Thoracic aorta (tissue), 2 donors: ENCODE data around the gene CARD10. TPM values are rescaled to one million over a fixed set of nuclear protein-coding genes. Genes with fewer than 3 reads are reported as not detected.

Experiments used
- ATAC-seq: fragments of 150-250 bp; one replicate; pipeline ENCODE4 v1.8.0; 2017; ENCODE audit warnings: low read depth; ENCODE audit not compliant: insufficient number of reproducible peaks, low FRiP score
- DNase-seq: peaks from one replicate; pipeline ENCODE4 v3.0.0-alpha.2; 2020; ENCODE audit warnings: low spot score
- H3K27ac ChIP-seq, 2 donors: fragments of 200-600 bp; sonication (generic); 1 replicate in 1 of 2; 2 replicates in 1 of 2; pipeline ENCODE4 v1.5.1; 2016; ENCODE audit warnings: mild to moderate bottlenecking in 2 of 2, moderate library complexity in 2 of 2
- H3K27me3 ChIP-seq: fragments of 200-600 bp; sonication (generic); replicated peaks from 2 replicates; pipeline ENCODE4 v1.6.0; 2016; ENCODE audit warnings: mild to moderate bottlenecking; ENCODE audit not compliant: insufficient read depth
- H3K36me3 ChIP-seq: fragments of 200-600 bp; sonication (generic); one replicate; pipeline ENCODE4 v1.5.1; 2016
- H3K4me1 ChIP-seq, 2 donors: fragments of 200-600 bp; sonication (generic); 1 replicate in 1 of 2; 2 replicates in 1 of 2; pipeline versions ENCODE4 v1.5.1 to v1.6.0; 2016; ENCODE audit warnings: low read depth in 2 of 2, mild to moderate bottlenecking in 1 of 2; ENCODE audit not compliant: control insufficient read depth in 1 of 2
- H3K4me3 ChIP-seq: fragments of 200-600 bp; sonication (generic); 2 replicates; pipeline ENCODE4 v1.5.1; 2016; ENCODE audit warnings: mild to moderate bottlenecking
- H3K9me3 ChIP-seq: fragments of 200-600 bp; sonication (generic); 2 replicates; pipeline ENCODE4 v1.5.1; 2016
- total RNA-seq, 2 donors: library from RNA; depleted of rRNA; stranded (reverse); fragments of >200 nt; gene quantifications; one replicate each; pipeline versions ENCODE4 v1.1.0 to v1.2.3, GENCODE V29; 2016
- TF ChIP-seq, protein P1 (sequence below): fragments of 200-600 bp; sonication (generic); IDR thresholded peaks from one replicate; pipeline ENCODE4 v1.5.1; 2019; ENCODE audit warnings: antibody characterized with exemption

The CARD10 gene
- total RNA-seq, 2 donors from 2014 or later, result 7.2 to 11.0 TPM

DNA sequence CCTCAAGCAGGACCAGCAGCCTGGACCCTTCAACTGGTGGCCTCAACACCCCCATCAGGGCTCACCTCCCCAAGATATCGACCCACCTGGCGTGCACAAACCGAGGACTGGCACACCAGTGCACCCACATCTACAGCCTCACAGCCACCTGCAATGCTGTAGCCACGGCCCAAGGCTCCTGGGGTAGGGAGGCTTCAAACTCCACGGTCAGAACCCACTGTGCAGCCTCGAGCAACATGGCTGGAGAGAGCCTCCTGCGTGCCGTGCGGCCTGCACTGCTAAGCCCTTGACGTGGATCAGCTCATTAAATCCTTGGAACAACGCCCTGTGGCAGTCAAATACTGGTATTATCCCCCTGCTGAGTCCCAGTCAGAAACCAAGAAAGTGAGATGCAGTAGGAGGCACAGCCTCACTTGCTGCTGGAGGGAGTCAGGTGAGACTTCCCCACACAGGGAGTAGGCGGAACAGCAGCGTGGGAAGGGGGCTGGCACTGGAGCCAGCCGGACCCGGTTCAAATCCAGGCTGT lies 4.6 kb downstream of the CARD10 start:
- no peaks in the 10 kb centered on the region for H3K9me3 ChIP-seq
- H3K4me1 ChIP-seq, result peaks cover 0 to 9% of the 10 kb centered on the region in 2 donors
- TF ChIP-seq, protein P1, sequence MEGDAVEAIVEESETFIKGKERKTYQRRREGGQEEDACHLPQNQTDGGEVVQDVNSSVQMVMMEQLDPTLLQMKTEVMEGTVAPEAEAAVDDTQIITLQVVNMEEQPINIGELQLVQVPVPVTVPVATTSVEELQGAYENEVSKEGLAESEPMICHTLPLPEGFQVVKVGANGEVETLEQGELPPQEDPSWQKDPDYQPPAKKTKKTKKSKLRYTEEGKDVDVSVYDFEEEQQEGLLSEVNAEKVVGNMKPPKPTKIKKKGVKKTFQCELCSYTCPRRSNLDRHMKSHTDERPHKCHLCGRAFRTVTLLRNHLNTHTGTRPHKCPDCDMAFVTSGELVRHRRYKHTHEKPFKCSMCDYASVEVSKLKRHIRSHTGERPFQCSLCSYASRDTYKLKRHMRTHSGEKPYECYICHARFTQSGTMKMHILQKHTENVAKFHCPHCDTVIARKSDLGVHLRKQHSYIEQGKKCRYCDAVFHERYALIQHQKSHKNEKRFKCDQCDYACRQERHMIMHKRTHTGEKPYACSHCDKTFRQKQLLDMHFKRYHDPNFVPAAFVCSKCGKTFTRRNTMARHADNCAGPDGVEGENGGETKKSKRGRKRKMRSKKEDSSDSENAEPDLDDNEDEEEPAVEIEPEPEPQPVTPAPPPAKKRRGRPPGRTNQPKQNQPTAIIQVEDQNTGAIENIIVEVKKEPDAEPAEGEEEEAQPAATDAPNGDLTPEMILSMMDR, result no peak
- no peak for DNase-seq
- H3K27me3 ChIP-seq, result no peaks in the 10 kb centered on the region
- no peak overlapping the region for H3K27ac ChIP-seq
- ATAC-seq, result no peak
- no peak overlapping the region for H3K4me3 ChIP-seq
- no peaks in the 10 kb centered on the region for H3K36me3 ChIP-seq

DNA sequence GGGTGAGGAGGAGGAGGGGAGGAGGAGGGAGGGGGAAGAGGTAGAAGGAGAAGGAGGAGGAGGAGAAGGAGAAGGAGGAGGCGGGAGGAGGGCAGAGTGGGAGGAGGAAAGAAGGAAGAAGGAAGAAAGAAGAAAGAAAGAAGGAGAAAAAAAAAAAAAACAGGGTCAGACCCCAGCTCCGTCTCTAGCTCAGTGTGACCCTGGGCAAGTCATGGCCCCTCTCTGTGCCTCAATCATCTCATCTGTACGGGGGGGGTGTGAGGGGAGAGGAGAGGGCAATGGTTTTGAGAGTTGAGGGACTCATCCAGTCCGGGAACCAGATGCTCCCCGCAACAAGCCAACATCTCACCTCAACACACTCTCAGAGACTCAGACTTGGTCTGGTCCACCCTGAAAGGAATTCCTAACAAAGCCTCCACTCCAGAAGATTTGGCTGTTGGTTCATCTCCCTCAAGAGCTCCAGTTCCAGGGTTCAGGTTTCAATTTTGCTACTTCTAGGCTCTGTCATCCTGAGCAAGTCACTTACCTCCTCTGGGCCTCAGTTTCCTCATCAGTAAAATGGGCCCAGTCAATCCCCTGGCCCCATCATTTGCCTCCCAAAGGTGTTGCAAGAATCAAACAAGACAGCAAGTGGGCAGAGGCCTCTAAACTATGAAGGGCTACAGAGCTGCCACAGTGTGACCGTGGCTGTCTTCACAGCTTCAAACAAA lies 7.7 kb downstream of the CARD10 start:
- H3K27me3 ChIP-seq, result no peaks in the 10 kb centered on the region
- no peaks in the 10 kb centered on the region for H3K9me3 ChIP-seq
- no peak overlapping the region for H3K27ac ChIP-seq
- no peak overlapping the region for H3K4me3 ChIP-seq
- TF ChIP-seq, protein P1, result no peak
- no peaks in the 10 kb centered on the region for H3K4me1 ChIP-seq
- H3K36me3 ChIP-seq, result no peaks in the 10 kb centered on the region
- DNase-seq (no peak), ATAC-seq (no peak)

DNA sequence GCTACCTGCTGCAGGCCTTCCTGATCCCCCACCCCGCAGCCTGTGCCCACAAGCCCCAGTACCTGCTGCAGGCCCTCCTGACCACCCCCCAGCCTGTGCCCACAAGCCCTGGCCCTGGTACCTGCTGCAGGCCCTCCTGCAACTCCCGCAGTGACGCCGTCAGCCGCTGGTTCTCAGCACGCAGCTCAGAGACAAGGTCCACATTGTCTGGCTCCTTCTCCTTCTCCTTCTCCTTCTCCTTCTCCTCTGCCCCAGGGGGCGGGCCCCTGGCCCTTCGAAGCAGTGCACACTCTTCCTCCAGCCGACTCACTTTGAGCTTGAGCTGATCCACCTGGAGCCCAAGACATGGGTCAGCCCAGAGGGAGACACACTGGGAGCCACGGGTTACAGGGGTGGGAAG lies 9.1 kb downstream of the CARD10 start:
- Histone ChIP-seq H3K27me3 (no peaks in the 10 kb centered on the region), H3K4me3 (no peak overlapping the region), H3K9me3 (no peaks in the 10 kb centered on the region), H3K36me3 (no peaks in the 10 kb centered on the region), H3K27ac (no peak overlapping the region), H3K4me1 (no peaks in the 10 kb centered on the region)
- DNase-seq, result no peak
- ATAC-seq, result no peak
- TF ChIP-seq, protein P1, result no peak

DNA sequence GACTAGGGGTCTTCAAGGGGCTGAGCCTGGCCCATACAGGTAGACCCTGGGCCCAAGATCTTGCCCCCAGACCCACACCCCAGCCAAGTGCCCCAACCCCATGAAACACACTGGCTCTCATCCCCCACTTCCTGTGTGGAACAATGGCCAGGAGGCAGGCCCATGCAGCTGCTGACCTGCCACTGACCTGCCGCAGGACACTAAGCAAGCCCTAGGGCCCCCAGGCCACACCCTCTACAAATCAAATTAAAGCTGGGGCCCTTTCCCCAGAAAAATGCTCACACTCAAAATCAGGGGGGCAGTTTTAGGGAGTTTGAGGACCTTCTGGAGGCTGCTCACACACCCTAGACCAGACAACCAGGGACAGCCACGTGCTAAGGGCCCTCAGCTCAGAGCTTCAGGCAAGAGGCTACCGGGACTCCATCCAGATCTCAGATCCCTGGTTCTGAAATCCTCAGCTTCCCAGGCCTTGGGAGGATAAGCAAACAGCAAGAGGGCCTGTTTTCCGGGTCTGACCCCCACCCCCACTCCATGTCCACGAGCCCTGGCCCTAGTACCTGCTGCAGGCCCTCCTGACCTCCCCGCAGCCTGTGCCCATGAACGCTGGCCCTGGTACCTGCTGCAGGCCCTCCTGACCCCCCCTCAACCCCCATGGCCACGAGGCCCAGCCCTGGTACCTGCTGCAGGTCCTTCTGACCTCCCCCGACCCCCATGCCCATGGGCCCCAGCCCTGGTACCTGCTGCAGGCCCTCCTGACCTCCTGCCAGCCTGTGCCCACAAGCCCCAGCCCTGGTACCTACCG lies 10.0 kb downstream of the CARD10 start:
- H3K9me3 ChIP-seq, result no peaks in the 10 kb centered on the region
- no peaks in the 10 kb centered on the region for H3K36me3 ChIP-seq
- no peak overlapping the region for H3K4me3 ChIP-seq
- no peaks in the 10 kb centered on the region for H3K27me3 ChIP-seq
- DNase-seq (no peak), ATAC-seq (no peak)
- TF ChIP-seq, protein P1, result no peak
- H3K4me1 ChIP-seq, result no peaks in the 10 kb centered on the region
- no peak overlapping the region for H3K27ac ChIP-seq

DNA sequence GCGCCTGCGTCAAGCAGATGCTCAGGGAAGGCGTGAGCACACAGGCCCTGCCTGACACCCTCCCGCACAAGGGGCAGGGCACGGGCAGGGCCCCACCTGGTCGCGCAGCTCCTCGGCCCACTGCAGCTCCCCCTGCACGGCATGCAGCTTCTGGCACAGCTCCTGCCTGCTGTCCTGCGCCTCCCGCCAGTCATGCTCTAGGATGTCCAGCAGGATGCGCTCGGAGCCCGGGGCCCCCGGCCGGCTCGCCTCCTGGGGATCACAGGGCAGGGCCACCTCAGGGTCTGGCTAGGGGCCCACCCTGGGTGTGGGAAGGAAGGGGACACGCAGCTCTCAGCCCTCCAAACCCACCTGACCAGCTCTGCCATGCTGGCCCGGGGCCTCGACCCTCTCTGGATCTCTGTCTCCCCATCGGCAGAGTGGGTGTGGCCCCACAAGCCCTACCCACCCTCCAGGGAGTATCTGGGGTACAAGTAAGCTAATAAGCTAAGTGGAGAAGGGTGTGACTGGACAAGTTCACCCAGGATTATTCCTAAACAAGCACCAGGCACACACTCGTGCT lies 10.7 kb downstream of the CARD10 start:
- Histone ChIP-seq H3K27ac (no peak overlapping the region), H3K9me3 (no peaks in the 10 kb centered on the region), H3K27me3 (no peaks in the 10 kb centered on the region), H3K4me1 (peaks cover 0 to 7% of the 10 kb centered on the region in 2 donors), H3K36me3 (no peaks in the 10 kb centered on the region), H3K4me3 (no peak overlapping the region)
- TF ChIP-seq, protein P1, result no peak
- ATAC-seq, result no peak
- DNase-seq, result no peak
